ENCODE results near the gene CSNK1G3.

Gene CSNK1G3

DNA sequence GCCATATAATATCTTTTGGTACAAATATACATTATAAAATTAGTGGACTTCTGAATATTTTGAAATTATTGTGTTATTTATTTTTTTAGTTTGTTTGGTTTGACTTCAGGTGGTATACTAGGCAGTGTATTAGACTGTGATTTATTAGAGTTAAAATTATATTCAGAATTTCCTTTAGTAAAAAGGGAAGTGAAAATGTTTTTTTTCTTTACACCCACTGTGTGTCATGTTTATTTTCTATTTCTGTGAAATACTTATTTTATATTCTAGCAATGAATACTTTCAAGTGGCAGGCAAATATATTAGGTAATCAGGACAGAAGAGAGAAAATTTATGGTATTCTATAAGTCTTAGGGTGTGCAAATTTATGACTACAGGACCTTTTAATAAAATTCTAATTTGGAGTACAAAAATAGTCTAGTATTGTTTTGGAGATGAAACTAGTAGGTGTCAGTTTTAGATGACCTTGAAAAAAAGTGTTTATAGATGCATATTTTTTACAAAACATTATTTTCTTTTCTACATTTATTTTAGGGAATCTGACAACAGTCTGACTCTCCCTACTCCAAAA, 8.8 kb downstream of the CSNK1G3 start:
- no peak overlapping the region for H3K4me2 ChIP-seq (ENCODE audit: low read length)
- H3K9me3 ChIP-seq (ENCODE audit: low read length), result no peaks in the 10 kb centered on the region
- H3K9ac ChIP-seq (ENCODE audit: low read length), result no peak overlapping the region
- H3K9me2 ChIP-seq (ENCODE audit: low read depth, low read length), result no peaks in the 10 kb centered on the region
- H3K4me3 ChIP-seq (ENCODE audit: low read depth, low read length, poor library complexity, severe bottlenecking), result no peak overlapping the region
- peaks cover 56% of the 10 kb centered on the region for H3K4me1 ChIP-seq (ENCODE audit: insufficient read depth, low read length, severe bottlenecking)
- no peaks in the 10 kb centered on the region for H3K27me3 ChIP-seq (ENCODE audit: insufficient read depth, low read length)
- no peaks in the 10 kb centered on the region for H3F3A ChIP-seq (ENCODE audit: insufficient read depth, low read length)
- H2AFZ ChIP-seq (ENCODE audit: low read length), result no peak overlapping the region
- H3K27ac ChIP-seq (ENCODE audit: low read depth, low read length, poor library complexity, severe bottlenecking), result no peak overlapping the region
- TF ChIP-seq CTCF (IDR thresholded peaks at IDR 0.05; ENCODE audit: low read length) (no peak), EZH2 (IDR thresholded peaks at IDR 0.05; ENCODE audit: borderline replicate concordance, low read length) (no peak)
- H4K20me1 ChIP-seq (ENCODE audit: insufficient read depth, low read length), result no peaks in the 10 kb centered on the region
- peaks cover 98% of the 10 kb centered on the region for H3K79me2 ChIP-seq (ENCODE audit: insufficient read depth, low read length)
- no peaks in the 10 kb centered on the region for H3K36me3 ChIP-seq (ENCODE audit: insufficient read depth, low read length)

DNA sequence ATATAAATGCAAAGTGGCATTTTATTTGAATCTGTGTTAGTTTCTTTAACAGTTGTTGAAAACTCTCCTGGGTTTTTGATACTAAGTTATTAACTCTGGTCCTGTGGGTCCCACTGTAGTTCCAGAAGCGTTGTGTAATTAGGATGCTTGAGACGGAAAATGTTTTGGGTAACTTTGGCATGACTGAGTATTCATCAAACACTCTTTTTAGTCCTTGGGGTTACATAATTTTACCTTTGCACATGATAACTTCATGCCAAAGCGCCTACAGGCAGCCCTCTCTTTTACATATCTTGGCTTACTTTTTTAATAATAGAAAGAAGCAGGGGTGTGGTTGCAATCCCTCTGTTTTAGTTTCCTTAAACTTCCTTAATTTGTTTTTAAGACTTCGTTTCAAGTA, 12.2 kb downstream of the CSNK1G3 start:
- H3K36me3 ChIP-seq (ENCODE audit: insufficient read depth, low read length), result no peaks in the 10 kb centered on the region
- no peak overlapping the region for H3K27ac ChIP-seq (ENCODE audit: low read depth, low read length, poor library complexity, severe bottlenecking)

GRCh38 chr5:123527190-123527589, 15.2 kb downstream of the CSNK1G3 start:
- Histone ChIP-seq H3K4me2 (ENCODE audit: low read length) (peak overlapping the region; percentile 12; the same call in 1 of the 2 replicates), H2AFZ (ENCODE audit: low read length) (no peak overlapping the region), H3K36me3 (ENCODE audit: insufficient read depth, low read length) (no peaks in the 10 kb centered on the region), H3K79me2 (ENCODE audit: insufficient read depth, low read length) (peaks cover 91% of the 10 kb centered on the region), H3K4me3 (ENCODE audit: low read depth, low read length, poor library complexity, severe bottlenecking) (no peak overlapping the region), H3K9ac (ENCODE audit: low read length) (no peak overlapping the region), H4K20me1 (ENCODE audit: insufficient read depth, low read length) (no peaks in the 10 kb centered on the region; the same call in 1 of the 2 replicates), H3K9me2 (ENCODE audit: low read depth, low read length) (no peaks in the 10 kb centered on the region), H3K27me3 (ENCODE audit: insufficient read depth, low read length) (no peaks in the 10 kb centered on the region), H3F3A (ENCODE audit: insufficient read depth, low read length) (no peaks in the 10 kb centered on the region), H3K9me3 (ENCODE audit: low read length) (no peaks in the 10 kb centered on the region), H3K27ac (ENCODE audit: low read depth, low read length, poor library complexity, severe bottlenecking) (peak overlapping the region; percentile 10), H3K4me1 (ENCODE audit: insufficient read depth, low read length, severe bottlenecking) (peaks cover 38% of the 10 kb centered on the region)
- TF ChIP-seq CTCF (IDR thresholded peaks at IDR 0.05; ENCODE audit: low read length) (no peak), EZH2 (IDR thresholded peaks at IDR 0.05; ENCODE audit: borderline replicate concordance, low read length) (no peak)

More for the DNA sequence above, 12.2 kb downstream of the CSNK1G3 start:
- H3K9ac ChIP-seq (ENCODE audit: low read length), result no peak overlapping the region
- H3F3A ChIP-seq (ENCODE audit: insufficient read depth, low read length), result no peaks in the 10 kb centered on the region
- peaks cover 91% of the 10 kb centered on the region for H3K79me2 ChIP-seq (ENCODE audit: insufficient read depth, low read length)
- no peak overlapping the region for H2AFZ ChIP-seq (ENCODE audit: low read length)
- H3K9me3 ChIP-seq (ENCODE audit: low read length), result no peaks in the 10 kb centered on the region
- H3K27me3 ChIP-seq (ENCODE audit: insufficient read depth, low read length), result no peaks in the 10 kb centered on the region
- no peak overlapping the region for H3K4me3 ChIP-seq (ENCODE audit: low read depth, low read length, poor library complexity, severe bottlenecking)
- TF ChIP-seq CTCF (IDR thresholded peaks at IDR 0.05; ENCODE audit: low read length) (no peak), EZH2 (IDR thresholded peaks at IDR 0.05; ENCODE audit: borderline replicate concordance, low read length) (no peak)
- no peaks in the 10 kb centered on the region for H3K9me2 ChIP-seq (ENCODE audit: low read depth, low read length)
- H3K4me2 ChIP-seq (ENCODE audit: low read length), result no peak overlapping the region
- no peaks in the 10 kb centered on the region; the same call in 1 of the 2 replicates for H4K20me1 ChIP-seq (ENCODE audit: insufficient read depth, low read length)
- H3K4me1 ChIP-seq (ENCODE audit: insufficient read depth, low read length, severe bottlenecking), result peaks cover 42% of the 10 kb centered on the region
